Esophagus muscularis mucosa (tissue), 4 donors: Measurements from ENCODE around the gene CCDC61. TPM values are rescaled to one million over a fixed set of nuclear protein-coding genes. Genes with fewer than 3 reads are reported as not detected.

ENCODE experiments used
- DNase-seq: peaks from one replicate; pipeline ENCODE4 v3.0.0-alpha.2; 2017; ENCODE audit errors: extremely low spot score
- H3K27ac ChIP-seq, 4 donors: fragments of 200-600 bp; sonication (generic); replicated peaks in 1 of 4; 1 replicate in 3 of 4; 2 replicates in 1 of 4; pipeline ENCODE4 v1.5.1; 2016 to 2019; ENCODE audit warnings: mild to moderate bottlenecking in 1 of 4
- H3K27me3 ChIP-seq, 4 donors: fragments of 200-600 bp; sonication (generic); one replicate each; pipeline versions ENCODE4 v1.5.1 to v1.6.0; 2016 to 2019
- H3K36me3 ChIP-seq, 4 donors: fragments of 200-600 bp; sonication (generic); one replicate each; pipeline ENCODE4 v1.5.1; 2016 to 2019
- H3K4me1 ChIP-seq, 4 donors: fragments of 200-600 bp; sonication (generic); one replicate each; pipeline ENCODE4 v1.5.1; 2016 to 2019
- H3K4me3 ChIP-seq, 4 donors: fragments of 200-600 bp; sonication (generic); 1 replicate in 2 of 4; 2 replicates in 2 of 4; pipeline ENCODE4 v1.5.1; 2016 to 2019; ENCODE audit warnings: mild to moderate bottlenecking in 4 of 4, moderate library complexity in 1 of 4
- H3K9me3 ChIP-seq, 4 donors: fragments of 200-600 bp; sonication (generic); 1 replicate in 3 of 4; 2 replicates in 1 of 4; pipeline ENCODE4 v1.5.1; 2016 to 2019
- EP300 ChIP-seq: sonication (generic); formaldehyde crosslinking; IDR thresholded peaks from one replicate; pipeline ENCODE4 v1.6.1; 2017; ENCODE audit warnings: antibody characterized with exemption
- POLR2A ChIP-seq: fragments of 450-650 bp; IDR thresholded peaks from one replicate; pipeline ENCODE4 v1.6.1; 2017; ENCODE audit warnings: antibody characterized with exemption, moderate library complexity, mild to moderate bottlenecking, low read depth
- POLR2AphosphoS5 ChIP-seq, 2 donors: sonication (generic); formaldehyde crosslinking; IDR thresholded peaks; one replicate each; pipeline ENCODE4 v1.6.1; 2017; ENCODE audit warnings: antibody characterized with exemption in 2 of 2
- WGBS: methylation state at CpG from one replicate; pipeline ENCODE4 v1.1.5; 2018; 5-methylcytosine and 5-hydroxymethylcytosine counted together
- intact Hi-C: fragments of 100-400 bp; cut with DNase I; formaldehyde crosslinking; loops from one replicate; pipeline ENCODE4 v1.15.1; 2023
- small RNA-seq, 3 donors: library from RNA; depleted of rRNA; stranded (forward); fragments of <200 nt; gene quantifications; one replicate each; pipeline ENCODE3, GENCODE V24; 2016
- total RNA-seq, 4 donors: library from RNA; depleted of rRNA; stranded (reverse); fragments of >200 nt; gene quantifications; one replicate each; pipeline versions ENCODE4 v1.1.0 to v1.2.1, GENCODE V29; 2016
- TF ChIP-seq, protein P1 (sequence below), 3 experiments: fragments of 200-600 bp in 2 of 3; fragments of 450-650 bp in 1 of 3; sonication (generic) in 2 of 3; IDR thresholded peaks; one replicate each; pipeline ENCODE4 v1.5.1; 2017 to 2019; ENCODE audit warnings: antibody characterized with exemption in 3 of 3, mild to moderate bottlenecking in 2 of 3, moderate library complexity in 1 of 3

Gene CCDC61
- total RNA-seq, 4 donors from 2014 or later, result 5.3 to 9.6 (median 8.6) TPM

GRCh38 chr19:46067691-46068090 is 72.4 kb downstream of the CCDC61 start:
- H3K4me3 ChIP-seq, result no peak overlapping the region
- peaks cover 0 to 77% (median 2%) of the 10 kb centered on the region in 4 donors for H3K27me3 ChIP-seq
- intact Hi-C loops, result no loop called here
- DNase-seq, result no peak
- no peaks in the 10 kb centered on the region for H3K4me1 ChIP-seq
- H3K36me3 ChIP-seq, result no peaks in the 10 kb centered on the region
- TF ChIP-seq, protein P1, sequence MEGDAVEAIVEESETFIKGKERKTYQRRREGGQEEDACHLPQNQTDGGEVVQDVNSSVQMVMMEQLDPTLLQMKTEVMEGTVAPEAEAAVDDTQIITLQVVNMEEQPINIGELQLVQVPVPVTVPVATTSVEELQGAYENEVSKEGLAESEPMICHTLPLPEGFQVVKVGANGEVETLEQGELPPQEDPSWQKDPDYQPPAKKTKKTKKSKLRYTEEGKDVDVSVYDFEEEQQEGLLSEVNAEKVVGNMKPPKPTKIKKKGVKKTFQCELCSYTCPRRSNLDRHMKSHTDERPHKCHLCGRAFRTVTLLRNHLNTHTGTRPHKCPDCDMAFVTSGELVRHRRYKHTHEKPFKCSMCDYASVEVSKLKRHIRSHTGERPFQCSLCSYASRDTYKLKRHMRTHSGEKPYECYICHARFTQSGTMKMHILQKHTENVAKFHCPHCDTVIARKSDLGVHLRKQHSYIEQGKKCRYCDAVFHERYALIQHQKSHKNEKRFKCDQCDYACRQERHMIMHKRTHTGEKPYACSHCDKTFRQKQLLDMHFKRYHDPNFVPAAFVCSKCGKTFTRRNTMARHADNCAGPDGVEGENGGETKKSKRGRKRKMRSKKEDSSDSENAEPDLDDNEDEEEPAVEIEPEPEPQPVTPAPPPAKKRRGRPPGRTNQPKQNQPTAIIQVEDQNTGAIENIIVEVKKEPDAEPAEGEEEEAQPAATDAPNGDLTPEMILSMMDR (IDR thresholded peaks at IDR 0.05), result no peak
- TF ChIP-seq POLR2AphosphoS5 (IDR thresholded peaks at IDR 0.05) (no peak), POLR2A (no peak), EP300 (no peak)
- no peaks in the 10 kb centered on the region for H3K9me3 ChIP-seq
- H3K27ac ChIP-seq, result no peak overlapping the region
- WGBS, result 87% methylated on average over 1 of the region's 1 CpG

Small RNA genes within 50 kb of the gene (small RNA-seq; reads per million reads assigned to genes)
- gene MIR769, result 57.3 to 72.8 (median 71.0) reads per million in 3 donors

Other genes starting within 250 kb of the CCDC61 start
- 10 to 100 TPM; 18.2 to 39.9 (median 28.8) TPM for gene SIX5, start 226.2 kb upstream of the CCDC61 start, total RNA-seq
- gene DMPK, start 213.0 kb upstream of the CCDC61 start, total RNA-seq, result 100 to 1,000 TPM; 247 to 487 (median 347) TPM
- 10 to 100 TPM; 56.0 to 88.7 (median 63.3) TPM for gene DMWD, start 202.6 kb upstream of the CCDC61 start, total RNA-seq
- under 1 TPM in 1 of 4 donors, not detected in 3; 0.11 TPM for gene RSPH6A, start 180.2 kb upstream of the CCDC61 start, total RNA-seq
- gene SYMPK, start 132.3 kb upstream of the CCDC61 start, total RNA-seq, result 10 to 100 TPM; 22.0 to 44.2 (median 36.6) TPM
- not detected for gene FOXA3, start 131.1 kb upstream of the CCDC61 start, total RNA-seq
- gene IRF2BP1, start 109.3 kb upstream of the CCDC61 start, total RNA-seq, result 10 to 100 TPM; 22.4 to 58.7 (median 44.2) TPM
- 1 to 10 TPM; 3.8 to 7.9 (median 6.0) TPM for gene MYPOP, start 92.9 kb upstream of the CCDC61 start, total RNA-seq
- not detected for gene NANOS2, start 80.7 kb upstream of the CCDC61 start, total RNA-seq
- gene NOVA2, start 21.6 kb upstream of the CCDC61 start, total RNA-seq, result 1 to 10 TPM; 1.2 to 4.6 (median 2.7) TPM
- gene PGLYRP1, start 27.6 kb downstream of the CCDC61 start, total RNA-seq, result under 1 TPM in 1 of 4 donors, not detected in 3; 0.65 TPM
- not detected for gene IGFL4, start 45.5 kb downstream of the CCDC61 start, total RNA-seq
- gene IGFL3, start 129.2 kb downstream of the CCDC61 start, total RNA-seq, result not detected
- gene IGFL2, start 152.8 kb downstream of the CCDC61 start, total RNA-seq, result not detected
- gene IGFL1, start 234.3 kb downstream of the CCDC61 start, total RNA-seq, result not detected